ENCODE results near the gene SPINT2.
A peak's percentile ranks its signal among the peaks of the same experiment; 100 is the strongest.

SPINT2 gene

DNA sequence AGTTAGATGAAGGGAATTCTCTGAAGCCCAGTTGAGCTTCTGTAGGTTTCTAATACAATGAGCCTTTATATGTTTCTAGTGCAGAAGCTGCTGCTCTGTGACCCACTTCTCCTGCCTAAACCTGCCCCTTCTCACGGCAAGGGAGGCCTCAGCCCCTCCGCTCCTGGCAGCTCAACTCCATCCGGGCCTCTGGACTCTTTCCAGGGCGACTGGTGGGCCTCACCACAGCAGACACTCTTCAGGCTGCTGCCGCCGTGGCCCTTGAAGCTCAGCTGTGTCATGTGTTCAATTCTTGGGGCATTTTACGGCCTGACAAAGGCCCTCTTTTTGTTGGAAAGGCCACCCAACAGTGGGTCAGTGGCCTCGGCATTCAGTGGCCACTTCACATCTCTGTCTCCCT is 29.7 kb downstream of the SPINT2 start:
- DNase-seq (ENCODE audit: low read depth, low spot score) = no peak

- DNase-seq (ENCODE audit: low read depth, low spot score) = peak; percentile 57
These were observed 34.7 kb downstream of the SPINT2 start for GRCh38 chr19:38298821-38299680.

GRCh38 chr19:38303517-38304351 is 39.4 kb downstream of the SPINT2 start, which contains the start of gene C19orf33:
C19orf33 (plus strand) TSS chr19:38304251; CDS start chr19:38304262, 11 bp downstream.
- DNase-seq (ENCODE audit: low read depth, low spot score) = no peak

- no peak for DNase-seq (ENCODE audit: low read depth, low spot score)
These were observed 40.0 kb downstream of the SPINT2 start for GRCh38 chr19:38304352-38304865.

DNA sequence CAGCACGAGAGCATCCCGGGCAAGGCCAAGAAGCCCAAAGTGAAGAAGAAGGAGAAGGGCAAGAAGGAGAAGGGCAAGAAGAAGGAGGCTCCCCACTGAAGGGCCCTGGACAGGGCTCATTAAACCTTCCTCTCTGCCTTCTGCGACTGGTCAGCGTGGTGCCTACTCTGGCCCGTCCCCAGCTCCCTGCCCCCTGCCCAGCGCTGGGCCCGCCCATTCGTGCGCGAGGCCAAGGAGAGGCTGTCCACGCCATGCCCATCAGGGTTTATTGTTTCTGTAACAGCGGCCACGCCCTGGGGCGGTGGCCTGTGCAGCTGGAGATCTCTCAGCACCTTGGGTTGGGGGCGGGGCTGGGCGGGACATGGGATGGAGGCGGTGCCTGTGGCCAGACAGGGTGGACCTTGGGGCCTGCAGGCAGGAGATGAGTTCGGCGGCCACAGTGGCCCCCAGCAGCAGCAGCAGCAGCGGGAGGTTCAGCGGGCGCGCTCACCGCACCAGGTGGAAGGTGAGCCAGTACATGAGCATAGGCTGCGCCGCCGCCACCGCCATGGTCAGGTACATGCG is 40.6 kb downstream of the SPINT2 start:
- no peak for DNase-seq (ENCODE audit: low read depth, low spot score)

GRCh38 chr19:38306236-38306635 is 41.9 kb downstream of the SPINT2 start:
- DNase-seq (ENCODE audit: low read depth, low spot score) = no peak

DNA sequence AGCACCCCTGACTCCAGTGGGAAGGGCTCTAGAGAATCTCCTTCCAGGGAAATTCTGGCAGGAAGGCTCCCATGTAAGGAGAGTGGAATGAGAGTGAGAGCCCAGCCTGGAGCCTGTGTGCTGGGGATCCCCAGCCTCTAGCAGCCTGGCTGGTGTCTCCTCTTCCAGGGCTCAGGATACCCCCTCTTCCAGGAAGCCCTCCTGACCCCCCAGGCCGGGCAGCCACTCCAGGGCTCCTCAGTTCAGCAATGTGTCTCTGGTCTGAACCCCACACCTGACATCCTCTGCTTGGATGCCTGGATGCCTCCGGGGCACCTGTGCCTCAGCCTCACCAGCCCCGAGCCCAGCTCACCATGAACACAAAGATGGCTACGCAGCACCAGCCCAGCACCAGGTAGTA is 42.7 kb downstream of the SPINT2 start:
- DNase-seq (ENCODE audit: low read depth, low spot score) = no peak

- DNase-seq (ENCODE audit: low read depth, low spot score) = no peak
These were observed 43.2 kb downstream of the SPINT2 start for GRCh38 chr19:38307597-38307996.

GRCh38 chr19:38308006-38308766 is 43.8 kb downstream of the SPINT2 start:
- no peak for DNase-seq (ENCODE audit: low read depth, low spot score)

GRCh38 chr19:38308926-38309614 is 44.7 kb downstream of the SPINT2 start:
- DNase-seq (ENCODE audit: low read depth, low spot score) = no peak

- DNase-seq (ENCODE audit: low read depth, low spot score) = no peak
These were observed 45.4 kb downstream of the SPINT2 start for GRCh38 chr19:38309615-38310278.

- DNase-seq (ENCODE audit: low read depth, low spot score) = no peak
These were observed 45.9 kb downstream of the SPINT2 start for GRCh38 chr19:38310279-38310670.

- no peak for DNase-seq (ENCODE audit: low read depth, low spot score)
These were observed 46.6 kb downstream of the SPINT2 start for GRCh38 chr19:38310986-38311385.

DNA sequence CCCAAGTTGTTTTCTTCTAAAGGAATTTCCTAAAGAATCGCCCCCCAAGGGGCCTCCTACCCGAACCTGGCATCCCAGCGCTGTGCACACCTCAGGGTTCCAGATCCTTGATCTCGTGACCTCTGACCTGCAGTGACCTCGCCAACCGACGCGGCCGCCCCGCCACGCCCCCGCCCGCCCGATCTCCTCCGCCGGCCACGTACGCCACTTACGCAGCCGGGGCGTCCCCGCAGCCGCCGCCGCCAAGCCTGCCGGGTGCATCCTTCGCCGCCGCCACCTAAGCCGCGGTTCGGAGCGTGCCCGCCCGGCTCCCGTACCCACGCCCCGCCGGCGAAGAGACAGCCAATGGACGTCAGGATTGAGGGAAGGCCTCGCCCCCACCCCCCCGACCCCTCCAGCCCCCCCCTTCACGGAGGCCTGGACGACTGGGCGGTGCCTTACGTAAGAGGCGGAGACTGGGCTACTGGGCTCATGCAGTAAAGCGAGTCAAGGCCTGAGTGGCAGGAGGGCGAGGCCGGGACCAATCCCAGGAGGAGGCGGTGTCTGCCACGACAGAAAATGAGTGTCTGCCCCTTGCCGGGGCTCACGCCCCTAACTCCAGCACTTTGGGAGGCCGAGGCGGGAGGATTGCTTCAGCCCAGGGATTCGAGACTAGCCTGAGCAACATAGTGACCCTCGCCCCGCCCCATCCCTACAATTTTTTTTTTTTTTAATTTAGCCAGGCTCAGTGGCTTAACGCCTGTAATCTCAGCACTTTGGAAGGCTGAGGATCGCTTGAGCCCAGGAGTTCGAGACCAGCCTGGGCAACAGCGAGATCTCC is 51.5 kb downstream of the SPINT2 start, which contains the start of gene YIF1B:
Gene YIF1B, minus strand, starts transcription at position 291 of the 820 bp plus-strand sequence. Its CDS starts 30 bp downstream, at position 261.
- DNase-seq (ENCODE audit: low read depth, low spot score) = peak; percentile 87

GRCh38 chr19:38316477-38317067 is 52.2 kb downstream of the SPINT2 start:
- no peak for DNase-seq (ENCODE audit: low read depth, low spot score)

DNA sequence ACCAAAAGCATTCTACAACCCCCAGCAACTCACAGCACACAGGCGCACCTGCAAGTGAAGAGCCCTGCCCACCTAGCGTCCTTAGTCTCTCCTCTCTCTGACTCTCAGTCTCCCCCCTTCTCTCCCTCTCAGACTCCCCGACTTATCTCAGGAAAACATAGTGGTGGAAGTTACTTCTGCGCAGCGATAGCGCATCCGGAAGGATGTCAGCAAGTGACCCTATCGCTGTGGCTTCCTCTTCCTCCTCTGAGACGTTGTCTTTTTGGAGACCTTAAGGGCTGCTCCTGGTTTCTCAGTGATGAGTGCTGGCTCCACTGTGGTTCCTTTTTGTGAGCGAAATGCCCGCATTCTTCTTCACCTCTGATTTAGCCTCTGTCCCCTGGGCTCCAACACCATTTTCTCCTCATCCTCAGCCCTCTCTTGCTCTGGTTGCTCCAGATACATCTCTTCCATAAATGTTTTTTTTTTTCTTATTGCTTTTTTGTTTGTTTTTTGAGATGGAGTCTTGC is 52.8 kb downstream of the SPINT2 start:
- no peak for DNase-seq (ENCODE audit: low read depth, low spot score)

DNA sequence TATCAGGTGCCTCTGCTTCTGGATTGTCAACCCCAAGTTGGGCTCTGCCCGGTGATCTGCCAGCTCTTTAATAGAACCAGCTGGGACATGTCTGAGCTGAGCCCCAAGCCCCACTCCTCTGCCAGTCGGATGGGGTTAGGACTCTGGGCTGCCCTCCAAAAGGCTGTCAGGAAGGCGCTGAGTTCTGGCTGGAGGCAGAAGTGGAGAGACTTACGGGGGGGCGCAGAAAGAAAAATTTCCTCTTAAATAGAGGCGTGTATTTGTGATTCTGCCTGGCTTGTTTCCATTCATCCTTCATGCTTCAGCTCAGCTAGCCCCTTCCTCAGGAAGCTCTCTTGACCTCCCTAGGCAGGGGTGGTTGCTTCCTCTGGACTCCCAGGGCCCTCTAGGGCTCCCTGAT is 54.3 kb downstream of the SPINT2 start:
- no peak for DNase-seq (ENCODE audit: low read depth, low spot score)

DNA sequence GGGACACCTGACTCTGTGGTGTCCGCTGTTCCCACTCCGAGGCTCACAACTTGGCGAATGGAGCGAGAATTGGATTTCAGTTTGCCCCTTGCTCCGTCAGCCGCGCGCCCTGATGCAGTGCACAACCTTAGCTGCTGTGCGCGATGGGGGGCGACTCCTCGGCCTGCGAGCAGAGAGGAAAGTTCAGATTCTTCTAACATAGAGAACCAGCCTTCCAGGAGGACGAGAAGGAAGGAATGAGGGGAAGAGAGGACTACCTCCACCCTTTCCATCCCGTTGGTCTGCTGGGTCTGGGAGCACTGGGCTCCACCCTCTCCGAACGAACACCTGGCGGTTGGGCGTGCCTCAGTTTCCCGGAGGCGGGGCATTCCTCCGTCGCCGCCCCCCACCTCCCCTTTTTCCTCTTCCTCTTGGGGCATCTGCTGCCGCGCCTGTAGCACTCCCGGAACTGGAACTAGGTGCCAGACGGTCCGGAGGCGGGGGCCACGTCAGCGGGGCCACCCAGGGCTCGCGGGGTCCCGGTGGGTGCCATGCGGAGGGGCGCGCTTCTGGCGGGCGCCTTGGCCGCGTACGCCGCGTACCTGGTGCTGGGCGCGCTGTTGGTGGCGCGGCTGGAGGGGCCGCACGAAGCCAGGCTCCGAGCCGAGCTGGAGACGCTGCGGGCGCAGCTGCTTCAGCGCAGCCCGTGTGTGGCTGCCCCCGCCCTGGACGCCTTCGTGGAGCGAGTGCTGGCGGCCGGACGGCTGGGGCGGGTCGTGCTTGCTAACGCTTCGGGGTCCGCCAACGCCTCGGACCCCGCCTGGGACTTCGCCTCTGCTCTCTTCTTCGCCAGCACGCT is 55.3 kb downstream of the SPINT2 start, which contains the start of gene KCNK6:
Gene KCNK6, plus strand, starts transcription at position 425 of the 838 bp plus-strand sequence. Its CDS starts 106 bp downstream, at position 531.
- DNase-seq (ENCODE audit: low read depth, low spot score) = no peak
